SK-N-MC (cell line): ENCODE data around the gene OPA3.

Experiments
- EZH2 ChIP-seq: fragments of 200-600 bp; sonication (generic); IDR thresholded peaks from one replicate; pipeline ENCODE4 v1.6.1; 2017; ENCODE audit warnings: antibody characterized with exemption
- POLR2AphosphoS5 ChIP-seq: IDR thresholded peaks from 2 replicates; pipeline ENCODE4 v1.6.1; 2012; ENCODE audit warnings: mild to moderate bottlenecking, low read depth, low read length, borderline replicate concordance

DNA sequence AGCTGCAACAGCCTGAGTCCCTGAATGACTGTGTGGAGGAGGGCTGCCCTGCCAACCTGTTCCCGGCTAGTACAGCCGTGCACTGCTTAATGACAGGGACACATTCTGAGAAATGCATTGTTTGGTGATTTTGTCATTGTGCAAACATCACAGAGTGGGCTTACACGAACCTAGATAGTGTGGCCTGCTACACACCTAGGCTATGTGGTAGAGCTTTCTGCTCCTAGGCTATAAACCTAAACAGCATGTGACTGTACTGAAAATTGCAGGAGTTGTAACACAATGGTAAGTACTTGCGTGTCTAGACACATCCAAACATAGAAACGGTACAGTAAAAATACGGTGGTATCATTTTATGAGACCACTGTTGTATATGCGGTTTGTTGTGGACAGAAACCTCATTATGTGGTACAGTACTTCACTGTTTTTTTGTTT lies 42.4 kb downstream of the OPA3 start:
- TF ChIP-seq POLR2AphosphoS5 (no peak), EZH2 (no peak)
